Measurements from ENCODE around the gene SSBP2. TPM values are rescaled to one million over a fixed set of nuclear protein-coding genes. Genes with fewer than 3 reads are reported as not detected.
"Not testable (repeated sequence)": the region's sequence is repeated elsewhere in the genome, so short reads cannot be mapped to it uniquely, and the experiment has no call there.

SSBP2 gene
- total RNA-seq, 2 experiments from 2014 or later, result 28.1 to 30.3 TPM

- ChIA-PET CTCF (no interaction called here), POLR2A (no interaction called here)
- H3K9me3 Mint-ChIP-seq, result peaks cover 21% of the 10 kb centered on the region
- no peak for DNase-seq
- no peak overlapping the region for H3K27ac Mint-ChIP-seq
- H3K36me3 Mint-ChIP-seq (ENCODE audit: low read depth), result peaks cover 22% of the 10 kb centered on the region
- no peaks in the 10 kb centered on the region for H3K27me3 Mint-ChIP-seq
- no peak overlapping the region for H3K4me3 Mint-ChIP-seq
- no peaks in the 10 kb centered on the region for H3K4me1 Mint-ChIP-seq
These were observed 65.4 kb downstream of the SSBP2 start for GRCh38 chr5:81685471-81685870.

GRCh38 chr5:81679885-81680284 lies 71.0 kb downstream of the SSBP2 start:
- no peak for DNase-seq
- no peak overlapping the region for H3K4me3 Mint-ChIP-seq
- CTCF ChIA-PET, result no interaction called here
- H3K9me3 Mint-ChIP-seq, result peaks cover 6% of the 10 kb centered on the region
- H3K36me3 Mint-ChIP-seq (ENCODE audit: low read depth), result peaks cover 7% of the 10 kb centered on the region
- POLR2A ChIA-PET, result no interaction called here
- no peak overlapping the region for H3K27ac Mint-ChIP-seq
- H3K4me1 Mint-ChIP-seq, result no peaks in the 10 kb centered on the region
- no peaks in the 10 kb centered on the region for H3K27me3 Mint-ChIP-seq

GRCh38 chr5:81675420-81675819 lies 75.5 kb downstream of the SSBP2 start:
- DNase-seq, result no peak
- Mint-ChIP-seq H3K9me3 (peaks cover 1% of the 10 kb centered on the region), H3K4me3 (no peak overlapping the region), H3K36me3 (ENCODE audit: low read depth) (peaks cover 3% of the 10 kb centered on the region), H3K27me3 (no peaks in the 10 kb centered on the region), H3K4me1 (no peaks in the 10 kb centered on the region), H3K27ac (no peak overlapping the region)
- POLR2A ChIA-PET, result no interaction called here
- CTCF ChIA-PET, result no interaction called here

- CTCF ChIA-PET, result no interaction called here
- H3K9me3 Mint-ChIP-seq, result no peaks in the 10 kb centered on the region
- no peaks in the 10 kb centered on the region for H3K27me3 Mint-ChIP-seq
These were observed 85.1 kb downstream of the SSBP2 start for GRCh38 chr5:81665795-81666194.

GRCh38 chr5:81660624-81661023 lies 90.3 kb downstream of the SSBP2 start:
- H3K27me3 Mint-ChIP-seq, result not testable (repeated sequence)

More at GRCh38 chr5:81665795-81666194, 85.1 kb downstream of the SSBP2 start:
- no peak for DNase-seq
- Mint-ChIP-seq H3K4me1 (no peaks in the 10 kb centered on the region), H3K4me3 (no peak overlapping the region), H3K27ac (no peak overlapping the region), H3K36me3 (ENCODE audit: low read depth) (no peaks in the 10 kb centered on the region)
- POLR2A ChIA-PET, result no interaction called here

GRCh38 chr5:81657386-81657785 lies 93.5 kb downstream of the SSBP2 start:
- ChIA-PET POLR2A (no interaction called here), CTCF (no interaction called here)
- Mint-ChIP-seq H3K27me3 (no peaks in the 10 kb centered on the region), H3K9me3 (peaks cover 4% of the 10 kb centered on the region), H3K4me3 (no peak overlapping the region), H3K4me1 (no peaks in the 10 kb centered on the region), H3K27ac (no peak overlapping the region), H3K36me3 (ENCODE audit: low read depth) (peaks cover 3% of the 10 kb centered on the region)
- DNase-seq, result no peak

More at GRCh38 chr5:81660624-81661023, 90.3 kb downstream of the SSBP2 start:
- DNase-seq; H3K9me3 Mint-ChIP-seq; POLR2A ChIA-PET; H3K4me3 Mint-ChIP-seq; CTCF ChIA-PET; H3K36me3 Mint-ChIP-seq (ENCODE audit: low read depth); H3K27ac Mint-ChIP-seq; H3K4me1 Mint-ChIP-seq: not testable (repeated sequence)

GRCh38 chr5:81656783-81657182 lies 94.1 kb downstream of the SSBP2 start:
- H3K27me3 Mint-ChIP-seq, result no peaks in the 10 kb centered on the region
- H3K9me3 Mint-ChIP-seq, result peaks cover 4% of the 10 kb centered on the region
- CTCF ChIA-PET, result no interaction called here
- H3K36me3 Mint-ChIP-seq (ENCODE audit: low read depth), result peaks cover 3% of the 10 kb centered on the region
- H3K4me1 Mint-ChIP-seq, result no peaks in the 10 kb centered on the region
- H3K27ac Mint-ChIP-seq, result no peak overlapping the region
- DNase-seq, result no peak
- no peak overlapping the region for H3K4me3 Mint-ChIP-seq
- POLR2A ChIA-PET, result no interaction called here

- CTCF ChIA-PET, result no interaction called here
These were observed 99.9 kb downstream of the SSBP2 start for GRCh38 chr5:81650987-81651386.

GRCh38 chr5:81646469-81646995 lies 104.4 kb downstream of the SSBP2 start:
- Mint-ChIP-seq H3K36me3 (ENCODE audit: low read depth) (peaks cover 4% of the 10 kb centered on the region), H3K4me3 (no peak overlapping the region), H3K4me1 (peaks cover 3% of the 10 kb centered on the region), H3K27ac (no peak overlapping the region), H3K9me3 (no peaks in the 10 kb centered on the region), H3K27me3 (no peaks in the 10 kb centered on the region)
- POLR2A ChIA-PET, result no interaction called here
- DNase-seq, result no peak
- CTCF ChIA-PET, result no interaction called here

More at GRCh38 chr5:81650987-81651386, 99.9 kb downstream of the SSBP2 start:
- Mint-ChIP-seq H3K36me3 (ENCODE audit: low read depth) (peaks cover 3% of the 10 kb centered on the region), H3K4me3 (no peak overlapping the region), H3K27me3 (no peaks in the 10 kb centered on the region), H3K9me3 (peaks cover 4% of the 10 kb centered on the region), H3K4me1 (peaks cover 3% of the 10 kb centered on the region), H3K27ac (no peak overlapping the region)
- POLR2A ChIA-PET, result no interaction called here
- no peak for DNase-seq

GRCh38 chr5:81642210-81642609 lies 108.7 kb downstream of the SSBP2 start:
- no peaks in the 10 kb centered on the region for H3K4me1 Mint-ChIP-seq
- H3K4me3 Mint-ChIP-seq, result no peak overlapping the region
- no peaks in the 10 kb centered on the region for H3K9me3 Mint-ChIP-seq
- POLR2A ChIA-PET, result no interaction called here
- no peak for DNase-seq
- no peaks in the 10 kb centered on the region for H3K27me3 Mint-ChIP-seq
- H3K36me3 Mint-ChIP-seq (ENCODE audit: low read depth), result peaks cover 4% of the 10 kb centered on the region
- H3K27ac Mint-ChIP-seq, result no peak overlapping the region
- CTCF ChIA-PET, result no interaction called here

GRCh38 chr5:81639556-81639955 lies 111.3 kb downstream of the SSBP2 start:
- Mint-ChIP-seq H3K36me3 (ENCODE audit: low read depth) (peaks cover 6% of the 10 kb centered on the region), H3K4me3 (no peak overlapping the region), H3K27ac (no peak overlapping the region), H3K4me1 (no peaks in the 10 kb centered on the region), H3K9me3 (no peaks in the 10 kb centered on the region), H3K27me3 (no peaks in the 10 kb centered on the region)
- POLR2A ChIA-PET, result no interaction called here
- DNase-seq, result no peak
- CTCF ChIA-PET, result no interaction called here

- no peak for DNase-seq
- Mint-ChIP-seq H3K4me1 (no peaks in the 10 kb centered on the region), H3K9me3 (no peaks in the 10 kb centered on the region), H3K27me3 (no peaks in the 10 kb centered on the region), H3K36me3 (ENCODE audit: low read depth) (peaks cover 6% of the 10 kb centered on the region), H3K27ac (no peak overlapping the region), H3K4me3 (no peak overlapping the region)
- ChIA-PET CTCF (no interaction called here), POLR2A (no interaction called here)
These were observed 112.4 kb downstream of the SSBP2 start for GRCh38 chr5:81638471-81638870.

GRCh38 chr5:81633891-81634290 lies 117.0 kb downstream of the SSBP2 start:
- H3K9me3 Mint-ChIP-seq, result no peaks in the 10 kb centered on the region
- peaks cover 13% of the 10 kb centered on the region for H3K36me3 Mint-ChIP-seq (ENCODE audit: low read depth)
- no peak for DNase-seq
- H3K27me3 Mint-ChIP-seq, result no peaks in the 10 kb centered on the region
- H3K4me1 Mint-ChIP-seq, result peaks cover 8% of the 10 kb centered on the region
- POLR2A ChIA-PET, result no interaction called here
- CTCF ChIA-PET, result no interaction called here
- no peak overlapping the region for H3K27ac Mint-ChIP-seq
- no peak overlapping the region for H3K4me3 Mint-ChIP-seq

GRCh38 chr5:81633471-81633870 lies 117.4 kb downstream of the SSBP2 start:
- DNase-seq, result no peak
- Mint-ChIP-seq H3K9me3 (peaks cover 3% of the 10 kb centered on the region), H3K4me3 (no peak overlapping the region), H3K36me3 (ENCODE audit: low read depth) (peaks cover 18% of the 10 kb centered on the region), H3K27ac (no peak overlapping the region), H3K27me3 (no peaks in the 10 kb centered on the region), H3K4me1 (peaks cover 8% of the 10 kb centered on the region)
- ChIA-PET CTCF (no interaction called here), POLR2A (no interaction called here)

- no peaks in the 10 kb centered on the region for H3K27me3 Mint-ChIP-seq
- H3K9me3 Mint-ChIP-seq, result peaks cover 3% of the 10 kb centered on the region
- peaks cover 8% of the 10 kb centered on the region for H3K4me1 Mint-ChIP-seq
- DNase-seq, result no peak
- H3K4me3 Mint-ChIP-seq, result no peak overlapping the region
- no peak overlapping the region for H3K27ac Mint-ChIP-seq
- ChIA-PET POLR2A (no interaction called here), CTCF (no interaction called here)
- H3K36me3 Mint-ChIP-seq (ENCODE audit: low read depth), result peaks cover 20% of the 10 kb centered on the region
These were observed 118.2 kb downstream of the SSBP2 start for GRCh38 chr5:81632679-81633078.

Measured in activated CD4-positive, alpha-beta memory T cell treated with anti-CD3 and anti-CD28 coated beads, Interleukin-2, amount 10 ng/mL, durations not matched to agents 7 days and 5 days (primary cell).